ENCODE results near the gene BCKDK. TPM values are rescaled to one million over a fixed set of nuclear protein-coding genes. Genes with fewer than 3 reads are reported as not detected.

Gene BCKDK
- total and polyA plus RNA-seq, 2 of the 13 experiments (the other 11 are each of a cell fraction or from before 2014, with no cell fraction given) = 24.9 to 42.6 TPM

- no peak; the same call in 1 of the 2 replicates for TF ChIP-seq E2F2 (CRISPR knock-in tag; IDR thresholded peaks at IDR 0.05; ENCODE audit: borderline replicate concordance)
- TF ChIP-seq ZNF710 (CRISPR knock-in tag; IDR thresholded peaks at IDR 0.05; ENCODE audit: borderline replicate concordance) = 0 out of 2 replicates have a peak, but pooled peaks have one; percentile 16
- no peak for TF ChIP-seq SYNCRIP (IDR thresholded peaks at IDR 0.05; ENCODE audit: insufficient read depth, low read depth, low read length)
- TF ChIP-seq TBX2 (CRISPR knock-in tag; IDR thresholded peaks at IDR 0.05; ENCODE audit: borderline replicate concordance) = peak; percentile 25; the same call in 1 of the 2 replicates
- TF ChIP-seq ZNF264 (CRISPR knock-in tag; IDR thresholded peaks at IDR 0.05) = peak; percentile 65; the same call in 1 of the 2 replicates
- TF ChIP-seq ATF2 (CRISPR knock-in tag; IDR thresholded peaks at IDR 0.05) = peak; percentile 85; the same call in 1 of the 2 replicates
- no peak for TF ChIP-seq PLSCR1 (CRISPR knock-in tag; IDR thresholded peaks at IDR 0.05; ENCODE audit: borderline replicate concordance)
- TF ChIP-seq TEF (CRISPR knock-in tag; IDR thresholded peaks at IDR 0.05) = no peak
- no peak for TF ChIP-seq CEBPZ (IDR thresholded peaks at IDR 0.05; ENCODE audit: low read length)
- peak; percentile 35; the same call in 1 of the 2 replicates for TF ChIP-seq ZNF704 (CRISPR knock-in tag; IDR thresholded peaks at IDR 0.05; ENCODE audit: borderline replicate concordance)
- TF ChIP-seq DNMT1 (CRISPR knock-in tag; IDR thresholded peaks at IDR 0.05) = no peak
- no peak for TF ChIP-seq CHD4 (IDR thresholded peaks at IDR 0.05; ENCODE audit: borderline replicate concordance, low read length)
- TF ChIP-seq JARID2 (CRISPR knock-in tag; IDR thresholded peaks at IDR 0.05; ENCODE audit: insufficient replicate concordance) = no peak
- no peak for TF ChIP-seq HES4 (CRISPR knock-in tag; IDR thresholded peaks at IDR 0.05; ENCODE audit: borderline replicate concordance)
These were observed 34.0 kb upstream of the BCKDK start, which contains the start of the genes ZNF646 and ZNF668 (continued) for GRCh38 chr16:31073970-31074813.
